IMR-90 (cell line): Measurements from ENCODE around the gene ADAMTS17. TPM values are rescaled to one million over a fixed set of nuclear protein-coding genes. Genes with fewer than 3 reads are reported as not detected.

Experiments used
- ATAC-seq: fragments of 200-7000 bp; cut with Tn5 transposase; 2 replicates; pipeline ENCODE4 v1.9.1; 2020; ENCODE audit warnings: low read depth, mild to moderate bottlenecking, moderate library complexity
- BruUV-seq: library from RNA; stranded (reverse); fragments of 400-500 nt; replicated peaks from 2 replicates; lab custom pipeline; 2021; lab: Mats Ljungman, UMichigan
- CTCF ChIA-PET: fragments of 300-600 bp; formaldehyde crosslinking; extraction: SDS; loops from one replicate; lab custom pipeline; 2021; ENCODE audit warnings: antibody characterized with exemption; lab: Yijun Ruan, JAX
- POLR2A ChIA-PET: fragments of 300-600 bp; sonication (Branson Sonifier 250); formaldehyde crosslinking; loops from one replicate; lab custom pipeline; 2022; ENCODE audit warnings: antibody characterized with exemption; ENCODE audit not compliant: unreplicated experiment; lab: Charles Lee
- DNase-seq: peaks from one replicate; pipeline ENCODE4 v3.0.0; 2013
- H2AFZ ChIP-seq: replicated peaks from 2 replicates; pipeline ENCODE3; 2013; ENCODE audit warnings: low read length, mild to moderate bottlenecking; ENCODE audit not compliant: poor library complexity
- H2AK5ac ChIP-seq: 2 replicates; pipeline ENCODE4 v1.6.1; 2013; ENCODE audit warnings: low read depth, low read length, inconsistent platforms
- H2AK9ac ChIP-seq: replicated peaks from 2 replicates; pipeline ENCODE3; 2013; ENCODE audit warnings: mild to moderate bottlenecking, low read depth, low read length, moderate library complexity; ENCODE audit not compliant: poor library complexity
- H2BK120ac ChIP-seq: 2 replicates; pipeline ENCODE4 v1.6.1; 2013; ENCODE audit warnings: low read depth, low read length, inconsistent platforms
- H2BK15ac ChIP-seq: 3 replicates; pipeline ENCODE4 v1.6.1; 2013; ENCODE audit warnings: low read depth, low read length, inconsistent platforms
- H2BK20ac ChIP-seq: 2 replicates; pipeline ENCODE4 v1.6.1; 2013; ENCODE audit warnings: low read depth, mild to moderate bottlenecking, inconsistent platforms, low read length, moderate library complexity
- H2BK5ac ChIP-seq: 2 replicates; pipeline ENCODE4 v1.6.1; 2013; ENCODE audit warnings: mild to moderate bottlenecking, low read depth, low read length, inconsistent platforms; ENCODE audit not compliant: poor library complexity, severe bottlenecking
- H3K14ac ChIP-seq: replicated peaks from 2 replicates; pipeline ENCODE4 v1.6.1; 2013; ENCODE audit warnings: low read depth, low read length, inconsistent platforms
- H3K18ac ChIP-seq: 2 replicates; pipeline ENCODE4 v1.6.1; 2013; ENCODE audit warnings: low read depth, low read length, control low read depth
- H3K23ac ChIP-seq: 2 replicates; pipeline ENCODE4 v1.6.1; 2013; ENCODE audit warnings: low read depth, low read length, inconsistent platforms
- H3K27ac ChIP-seq: 2 replicates; pipeline ENCODE4 v1.5.1; 2013; ENCODE audit warnings: mild to moderate bottlenecking, control low read depth, low read length; ENCODE audit not compliant: insufficient read depth
- H3K27me3 ChIP-seq: 2 replicates; pipeline ENCODE4 v1.6.1; 2013; ENCODE audit warnings: low read length; ENCODE audit not compliant: control insufficient read depth, insufficient read depth
- H3K36me3 ChIP-seq: 2 replicates; pipeline ENCODE4 v1.6.1; 2013; ENCODE audit warnings: low read length, mixed read lengths; ENCODE audit not compliant: control insufficient read depth, insufficient read depth
- H3K4ac ChIP-seq: 2 replicates; pipeline ENCODE4 v1.6.1; 2013; ENCODE audit warnings: low read depth, low read length, inconsistent platforms
- H3K4me1 ChIP-seq: 2 replicates; pipeline ENCODE4 v1.6.1; 2013; ENCODE audit warnings: low read length, mixed read lengths; ENCODE audit not compliant: control insufficient read depth, insufficient read depth
- H3K4me2 ChIP-seq: 2 replicates; pipeline ENCODE4 v1.6.1; 2013; ENCODE audit warnings: low read depth, mild to moderate bottlenecking, control low read depth, low read length, moderate library complexity
- H3K4me3 ChIP-seq: 2 replicates; pipeline ENCODE4 v1.5.1; 2013; ENCODE audit warnings: low read depth, mild to moderate bottlenecking, control low read depth, low read length, moderate library complexity; ENCODE audit not compliant: insufficient read depth
- H3K56ac ChIP-seq: 2 replicates; pipeline ENCODE4 v1.6.1; 2013; ENCODE audit warnings: low read length, inconsistent platforms; ENCODE audit not compliant: insufficient read depth; ENCODE audit errors: extremely low read depth
- H3K79me1 ChIP-seq, 2 experiments: 2 replicates each; pipeline ENCODE4 v1.6.1; 2013; ENCODE audit warnings: low read length in 2 of 2, inconsistent platforms in 1 of 2, low read depth in 1 of 2
- H3K9ac ChIP-seq: 2 replicates; pipeline ENCODE4 v1.6.1; 2013; ENCODE audit warnings: low read depth, low read length, control low read depth
- H3K9me1 ChIP-seq: 2 replicates; pipeline ENCODE4 v1.6.1; 2013; ENCODE audit warnings: low read length, inconsistent platforms; ENCODE audit not compliant: insufficient read depth
- H3K9me3 ChIP-seq: 2 replicates; pipeline ENCODE4 v1.6.1; 2013; ENCODE audit warnings: low read length; ENCODE audit not compliant: control insufficient read depth, insufficient read depth
- H4K20me1 ChIP-seq: 2 replicates; pipeline ENCODE4 v1.6.1; 2013; ENCODE audit warnings: low read length, inconsistent platforms; ENCODE audit not compliant: insufficient read depth
- H4K5ac ChIP-seq: 2 replicates; pipeline ENCODE4 v1.6.1; 2013; ENCODE audit warnings: mild to moderate bottlenecking, low read depth, low read length, control low read depth
- H4K8ac ChIP-seq, 2 experiments: 2 replicates each; pipeline ENCODE4 v1.6.1; 2013; ENCODE audit warnings: low read depth in 2 of 2, low read length in 2 of 2, control low read depth in 1 of 2, inconsistent platforms in 1 of 2
- H4K91ac ChIP-seq: 2 replicates; pipeline ENCODE4 v1.6.1; 2013; ENCODE audit warnings: low read depth, low read length, inconsistent platforms; ENCODE audit not compliant: insufficient read depth
- BHLHE40 ChIP-seq: fragments of 150-350 bp; IDR thresholded peaks from 2 replicates; pipeline ENCODE4 v1.6.1; 2016; ENCODE audit warnings: mild to moderate bottlenecking, low read depth, low read length
- CEBPB ChIP-seq: IDR thresholded peaks from 2 replicates; pipeline ENCODE4 v1.6.1; 2012; ENCODE audit warnings: low read depth, low read length, improper control_type of control experiment
- CHD1 ChIP-seq: IDR thresholded peaks from 2 replicates; pipeline ENCODE4 v1.6.1; 2012; ENCODE audit warnings: low read depth, low read length, improper control_type of control experiment
- FOS ChIP-seq: fragments of 150-350 bp; IDR thresholded peaks from 2 replicates; pipeline ENCODE4 v1.6.1; 2016; ENCODE audit warnings: low read depth, low read length
- MAFK ChIP-seq: IDR thresholded peaks from 2 replicates; pipeline ENCODE4 v1.6.1; 2012; ENCODE audit warnings: low read depth, low read length, improper control_type of control experiment
- MAZ ChIP-seq: IDR thresholded peaks from 2 replicates; pipeline ENCODE4 v1.6.1; 2012; ENCODE audit warnings: low read depth, mild to moderate bottlenecking, low read length, improper control_type of control experiment, moderate library complexity, borderline replicate concordance
- MXI1 ChIP-seq: IDR thresholded peaks from 2 replicates; pipeline ENCODE4 v1.6.1; 2012; ENCODE audit warnings: low read depth, mild to moderate bottlenecking, low read length, moderate library complexity, borderline replicate concordance
- NFE2L2 ChIP-seq: fragments of 150-350 bp; IDR thresholded peaks from 2 replicates; pipeline ENCODE4 v1.6.1; 2016; ENCODE audit warnings: low read depth, mild to moderate bottlenecking, low read length
- POLR2A ChIP-seq: IDR thresholded peaks from 2 replicates; pipeline ENCODE4 v1.6.1; 2012; ENCODE audit warnings: mild to moderate bottlenecking, low read depth, low read length
- RAD21 ChIP-seq: IDR thresholded peaks from 2 replicates; pipeline ENCODE4 v1.6.1; 2012; ENCODE audit warnings: low read length, improper control_type of control experiment
- RCOR1 ChIP-seq: IDR thresholded peaks from 2 replicates; pipeline ENCODE4 v1.6.1; 2012; ENCODE audit warnings: mild to moderate bottlenecking, low read length, improper control_type of control experiment; ENCODE audit not compliant: insufficient replicate concordance
- RFX5 ChIP-seq: IDR thresholded peaks from 2 replicates; pipeline ENCODE4 v1.8.0; 2012; ENCODE audit warnings: low read depth, mild to moderate bottlenecking, low read length, moderate library complexity
- SMC3 ChIP-seq: fragments of 150-350 bp; IDR thresholded peaks from 2 replicates; pipeline ENCODE4 v1.6.1; 2016; ENCODE audit warnings: low read depth, mild to moderate bottlenecking, antibody characterized with exemption, low read length, moderate library complexity
- USF2 ChIP-seq: fragments of 150-350 bp; IDR thresholded peaks from 2 replicates; pipeline ENCODE4 v1.6.1; 2017; ENCODE audit warnings: mild to moderate bottlenecking, antibody characterized with exemption, low read length, low read depth
- WGBS, 2 experiments: methylation state at CpG; one replicate each; pipeline versions ENCODE4 v1.1.5 to v1.1.7; 2013; ENCODE audit warnings: missing lambda C conversion rate in 2 of 2; ENCODE audit not compliant: insufficient read length in 1 of 2; ENCODE audit errors: extremely low coverage in 2 of 2; 5-methylcytosine and 5-hydroxymethylcytosine counted together
- dilution Hi-C: fragments of 300-500 bp; cut with HindIII; formaldehyde crosslinking; loops from one replicate; pipeline ENCODE4 v1.14.3; 2018; ENCODE audit warnings: low sequenced_read_pairs; ENCODE audit not compliant: unreplicated experiment
- in situ Hi-C: fragments of 300-500 bp; cut with MboI; formaldehyde crosslinking; loops from 3 replicates; pipeline ENCODE4 v1.14.3; 2019; ENCODE audit warnings: low sequenced_read_pairs, inconsistent platforms, mixed read lengths
- intact Hi-C: fragments of 100-400 bp; cut with micrococcal nuclease; formaldehyde crosslinking; loops from 2 replicates; pipeline ENCODE4 v1.10.0; 2022
- polyA plus RNA-seq, 3 experiments: library from polyadenylated mRNA; depleted of rRNA; stranded (reverse); fragments of >200 nt; gene quantifications; 2 replicates each; pipeline ENCODE4 v1.2.3, GENCODE V29; 2012; ENCODE audit warnings: low replicate concordance in 1 of 3
- total RNA-seq: library from RNA; depleted of rRNA; stranded (reverse); fragments of >200 nt; gene quantifications from 2 replicates; pipeline ENCODE4 v1.2.3, GENCODE V29; 2012
- TF ChIP-seq, protein P1 (sequence below): fragments of 150-350 bp; IDR thresholded peaks from 2 replicates; pipeline ENCODE4 v1.6.1; 2016; ENCODE audit warnings: low read depth, mild to moderate bottlenecking, low read length, moderate library complexity, borderline replicate concordance
- TF ChIP-seq, protein P2 (sequence below): conservative IDR thresholded peaks from 2 replicates; pipeline ENCODE4 v1.5.1; 2012; ENCODE audit warnings: mild to moderate bottlenecking, low read depth, low read length, improper control_type of control experiment

Gene ADAMTS17
- total and polyA plus RNA-seq, 2 of the 4 experiments (the other 2 are of a cell fraction): 0.03 TPM; not detected in 1

GRCh38 chr15:100174159-100174903 lies 167.4 kb downstream of the ADAMTS17 start:
- H3K27me3 ChIP-seq: no peaks in the 10 kb centered on the region
- H4K91ac ChIP-seq: no peak overlapping the region
- dilution Hi-C loops: no loop called here
- ChIA-PET CTCF (no interaction called here), POLR2A (no interaction called here)
- H2BK5ac ChIP-seq: no peak overlapping the region
- no peak overlapping the region for H3K18ac ChIP-seq
- H2AK9ac ChIP-seq: no peak overlapping the region
- no peak overlapping the region for H2AFZ ChIP-seq
- H2BK120ac ChIP-seq: no peak overlapping the region
- no peak overlapping the region for H2BK15ac ChIP-seq
- H4K5ac ChIP-seq: no peak overlapping the region
- DNase-seq (no peak), ATAC-seq (no peak)
- H2AK5ac ChIP-seq: no peak overlapping the region
- intact Hi-C loops: no loop called here
- H3K9me3 ChIP-seq: peaks cover 38% of the 10 kb centered on the region
- no peak overlapping the region for H3K4ac ChIP-seq
- H3K56ac ChIP-seq: no peak overlapping the region
- no peaks in the 10 kb centered on the region for H3K79me1 ChIP-seq
- H3K4me3 ChIP-seq: no peak overlapping the region
- in situ Hi-C loops: no loop called here
- no CpG with 5 or more reads among the region's 7 CpGs for WGBS, 2 experiments
- H3K36me3 ChIP-seq: no peaks in the 10 kb centered on the region
- H2BK20ac ChIP-seq: no peak overlapping the region
- no TSS peak for BruUV-seq
- H3K4me2 ChIP-seq: no peak overlapping the region
- no peaks in the 10 kb centered on the region for H3K4me1 ChIP-seq
- no peak overlapping the region for H3K27ac ChIP-seq
- no peaks in the 10 kb centered on the region for H3K9me1 ChIP-seq
- no peak overlapping the region for H3K14ac ChIP-seq
- H3K23ac ChIP-seq: no peak overlapping the region
- no peak overlapping the region for H4K8ac ChIP-seq
- no peak overlapping the region for H3K9ac ChIP-seq
- no peaks in the 10 kb centered on the region for H4K20me1 ChIP-seq
- no peak for TF ChIP-seq RCOR1
- no peak for TF ChIP-seq SMC3
- no peak for TF ChIP-seq CHD1
- TF ChIP-seq MAFK: no peak
- no peak for TF ChIP-seq MXI1
- TF ChIP-seq, protein P1, sequence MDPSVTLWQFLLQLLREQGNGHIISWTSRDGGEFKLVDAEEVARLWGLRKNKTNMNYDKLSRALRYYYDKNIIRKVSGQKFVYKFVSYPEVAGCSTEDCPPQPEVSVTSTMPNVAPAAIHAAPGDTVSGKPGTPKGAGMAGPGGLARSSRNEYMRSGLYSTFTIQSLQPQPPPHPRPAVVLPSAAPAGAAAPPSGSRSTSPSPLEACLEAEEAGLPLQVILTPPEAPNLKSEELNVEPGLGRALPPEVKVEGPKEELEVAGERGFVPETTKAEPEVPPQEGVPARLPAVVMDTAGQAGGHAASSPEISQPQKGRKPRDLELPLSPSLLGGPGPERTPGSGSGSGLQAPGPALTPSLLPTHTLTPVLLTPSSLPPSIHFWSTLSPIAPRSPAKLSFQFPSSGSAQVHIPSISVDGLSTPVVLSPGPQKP: no peak
- TF ChIP-seq POLR2A: no peak
- TF ChIP-seq, protein P2, sequence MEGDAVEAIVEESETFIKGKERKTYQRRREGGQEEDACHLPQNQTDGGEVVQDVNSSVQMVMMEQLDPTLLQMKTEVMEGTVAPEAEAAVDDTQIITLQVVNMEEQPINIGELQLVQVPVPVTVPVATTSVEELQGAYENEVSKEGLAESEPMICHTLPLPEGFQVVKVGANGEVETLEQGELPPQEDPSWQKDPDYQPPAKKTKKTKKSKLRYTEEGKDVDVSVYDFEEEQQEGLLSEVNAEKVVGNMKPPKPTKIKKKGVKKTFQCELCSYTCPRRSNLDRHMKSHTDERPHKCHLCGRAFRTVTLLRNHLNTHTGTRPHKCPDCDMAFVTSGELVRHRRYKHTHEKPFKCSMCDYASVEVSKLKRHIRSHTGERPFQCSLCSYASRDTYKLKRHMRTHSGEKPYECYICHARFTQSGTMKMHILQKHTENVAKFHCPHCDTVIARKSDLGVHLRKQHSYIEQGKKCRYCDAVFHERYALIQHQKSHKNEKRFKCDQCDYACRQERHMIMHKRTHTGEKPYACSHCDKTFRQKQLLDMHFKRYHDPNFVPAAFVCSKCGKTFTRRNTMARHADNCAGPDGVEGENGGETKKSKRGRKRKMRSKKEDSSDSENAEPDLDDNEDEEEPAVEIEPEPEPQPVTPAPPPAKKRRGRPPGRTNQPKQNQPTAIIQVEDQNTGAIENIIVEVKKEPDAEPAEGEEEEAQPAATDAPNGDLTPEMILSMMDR: no peak
- no peak for TF ChIP-seq USF2
- TF ChIP-seq RFX5: no peak
- TF ChIP-seq FOS: no peak
- TF ChIP-seq RAD21: no peak
- TF ChIP-seq BHLHE40: no peak
- no peak for TF ChIP-seq CEBPB
- no peak for TF ChIP-seq MAZ
- TF ChIP-seq NFE2L2: no peak
